H9 (cell line): ENCODE measurements around the gene MANF. TPM values are rescaled to one million over a fixed set of nuclear protein-coding genes. Genes with fewer than 3 reads are reported as not detected.

ENCODE experiments used
- DNase-seq: peaks from one replicate; pipeline ENCODE4 v3.0.0-alpha.2; 2017
- H2AFZ ChIP-seq: one replicate; pipeline ENCODE4 v1.6.1; 2013; ENCODE audit warnings: mild to moderate bottlenecking, low read length, control low read depth, moderate library complexity
- H2AK5ac ChIP-seq: 2 replicates; pipeline ENCODE4 v1.6.1; 2013; ENCODE audit warnings: low read length, control low read depth, mixed read lengths; ENCODE audit not compliant: insufficient read length
- H2BK120ac ChIP-seq: one replicate; pipeline ENCODE4 v1.6.1; 2013; ENCODE audit warnings: low read depth, mild to moderate bottlenecking, low read length, control low read depth, inconsistent platforms; ENCODE audit not compliant: poor library complexity, severe bottlenecking
- H2BK12ac ChIP-seq: 2 replicates; pipeline ENCODE4 v1.6.1; 2013; ENCODE audit warnings: low read length, control low read depth, mixed read lengths, low read depth; ENCODE audit not compliant: insufficient read length
- H2BK15ac ChIP-seq: 2 replicates; pipeline ENCODE4 v1.6.1; 2013; ENCODE audit warnings: low read depth, low read length, control low read depth
- H2BK20ac ChIP-seq: one replicate; pipeline ENCODE4 v1.6.1; 2013; ENCODE audit warnings: low read depth, mild to moderate bottlenecking, low read length, control low read depth, inconsistent platforms; ENCODE audit not compliant: poor library complexity, severe bottlenecking
- H2BK5ac ChIP-seq: 2 replicates; pipeline ENCODE4 v1.6.1; 2013; ENCODE audit warnings: low read length, control low read depth, mixed read lengths; ENCODE audit not compliant: insufficient read length
- H3K14ac ChIP-seq: 2 replicates; pipeline ENCODE4 v1.6.1; 2013; ENCODE audit warnings: low read length, control low read depth; ENCODE audit not compliant: insufficient read depth
- H3K18ac ChIP-seq: 2 replicates; pipeline ENCODE4 v1.6.1; 2013; ENCODE audit warnings: low read depth, mild to moderate bottlenecking, mixed read lengths, low read length, control low read depth; ENCODE audit not compliant: insufficient read length
- H3K23ac ChIP-seq: 2 replicates; pipeline ENCODE4 v1.6.1; 2013; ENCODE audit warnings: low read length, control low read depth, mixed read lengths, low read depth; ENCODE audit not compliant: insufficient read length
- H3K23me2 ChIP-seq: 2 replicates; pipeline ENCODE4 v1.6.1; 2013; ENCODE audit warnings: low read depth, mild to moderate bottlenecking, mixed read lengths, low read length, control low read depth; ENCODE audit not compliant: insufficient read length, poor library complexity, severe bottlenecking
- H3K27ac ChIP-seq: 2 replicates; pipeline ENCODE4 v1.5.1; 2013; ENCODE audit warnings: low read length, control low read depth, mixed read lengths, low read depth; ENCODE audit not compliant: insufficient read length
- H3K27me3 ChIP-seq: 2 replicates; pipeline ENCODE4 v1.6.1; 2013; ENCODE audit warnings: low read length, control low read depth, inconsistent platforms; ENCODE audit not compliant: insufficient read depth
- H3K4ac ChIP-seq: 2 replicates; pipeline ENCODE4 v1.6.1; 2013; ENCODE audit warnings: low read depth, mild to moderate bottlenecking, control low read depth, inconsistent platforms, low read length, moderate library complexity
- H3K4me1 ChIP-seq: 2 replicates; pipeline ENCODE4 v1.6.1; 2013; ENCODE audit warnings: low read length, control low read depth, inconsistent platforms; ENCODE audit not compliant: insufficient read depth
- H3K4me2 ChIP-seq: 2 replicates; pipeline ENCODE4 v1.6.1; 2013; ENCODE audit warnings: low read length, control low read depth, mixed read lengths; ENCODE audit not compliant: insufficient read length, insufficient read depth
- H3K56ac ChIP-seq: 2 replicates; pipeline ENCODE4 v1.6.1; 2013; ENCODE audit warnings: low read depth, mild to moderate bottlenecking, mixed read lengths, low read length, control low read depth; ENCODE audit not compliant: insufficient read length
- H3K79me1 ChIP-seq: 2 replicates; pipeline ENCODE4 v1.6.1; 2013; ENCODE audit warnings: low read depth, mild to moderate bottlenecking, moderate library complexity, low read length, control low read depth, inconsistent platforms; ENCODE audit not compliant: insufficient read depth, poor library complexity, severe bottlenecking
- H3K79me2 ChIP-seq: 2 replicates; pipeline ENCODE4 v1.6.1; 2013; ENCODE audit warnings: low read length, control low read depth, inconsistent platforms; ENCODE audit not compliant: insufficient read depth
- H3K9ac ChIP-seq: 2 replicates; pipeline ENCODE4 v1.6.1; 2013; ENCODE audit warnings: low read length, control low read depth, mixed read lengths; ENCODE audit not compliant: insufficient read length; ENCODE audit errors: extremely low read depth
- H3K9me3 ChIP-seq: one replicate; pipeline ENCODE4 v1.6.1; 2013; ENCODE audit warnings: low read depth, low read length, inconsistent platforms; ENCODE audit not compliant: control insufficient read depth
- H3T11ph ChIP-seq: one replicate; pipeline ENCODE4 v1.6.1; 2013; ENCODE audit warnings: mild to moderate bottlenecking, low read length, control low read depth, inconsistent platforms
- H4K20me1 ChIP-seq: one replicate; pipeline ENCODE4 v1.6.1; 2013; ENCODE audit not compliant: control insufficient read depth, insufficient read length, insufficient read depth
- H4K5ac ChIP-seq: 2 replicates; pipeline ENCODE4 v1.6.1; 2013; ENCODE audit warnings: low read depth, mild to moderate bottlenecking, mixed read lengths, low read length, control low read depth; ENCODE audit not compliant: insufficient read length
- H4K8ac ChIP-seq: replicated peaks from 2 replicates; pipeline ENCODE4 v1.6.1; 2013; ENCODE audit warnings: low read length, control low read depth, mixed read lengths, low read depth; ENCODE audit not compliant: insufficient read length
- H4K91ac ChIP-seq: 2 replicates; pipeline ENCODE4 v1.6.1; 2013; ENCODE audit warnings: low read depth, mild to moderate bottlenecking, moderate library complexity, mixed read lengths, low read length, control low read depth; ENCODE audit not compliant: insufficient read length
- H3K27ac Mint-ChIP-seq, 3 experiments: 2 replicates in 2 of 3; 3 replicates in 1 of 3; pipeline ENCODE4 v1.8.0; 2020 to 2021; ENCODE audit warnings: mixed read lengths in 3 of 3, mild to moderate bottlenecking in 1 of 3, moderate library complexity in 1 of 3
- H3K27me3 Mint-ChIP-seq: 2 replicates; pipeline ENCODE4 v1.8.0; 2021; ENCODE audit warnings: low read depth, mild to moderate bottlenecking, moderate library complexity, mixed read lengths
- H3K36me3 Mint-ChIP-seq, 3 experiments: 2 replicates in 2 of 3; 3 replicates in 1 of 3; pipeline ENCODE4 v1.8.0; 2020 to 2021; ENCODE audit warnings: low read depth in 3 of 3, mixed read lengths in 3 of 3; ENCODE audit not compliant: insufficient read depth in 1 of 3
- H3K4me1 Mint-ChIP-seq, 2 experiments: 2 replicates each; pipeline ENCODE4 v1.8.0; 2020; ENCODE audit warnings: mixed read lengths in 2 of 2
- H3K4me3 Mint-ChIP-seq, 2 experiments: 2 replicates in 1 of 2; 3 replicates in 1 of 2; pipeline ENCODE4 v1.8.0; 2020 to 2021; ENCODE audit warnings: mild to moderate bottlenecking in 2 of 2, mixed read lengths in 2 of 2, moderate library complexity in 1 of 2
- H3K9me3 Mint-ChIP-seq, 2 experiments: 2 replicates in 1 of 2; 3 replicates in 1 of 2; pipeline ENCODE4 v1.8.0; 2020; ENCODE audit warnings: mild to moderate bottlenecking in 2 of 2, mixed read lengths in 2 of 2, moderate library complexity in 1 of 2
- CTCF ChIP-seq: fragments of 200-600 bp; sonication (generic); conservative IDR thresholded peaks from 3 replicates; pipeline ENCODE4 v1.8.0; 2021; ENCODE audit warnings: antibody characterized with exemption, mild to moderate bottlenecking
- WGBS: extraction: QIAGEN DNeasy Blood & Tissue Kit; methylation state at CpG from one replicate; pipeline ENCODE4 v1.1.7; 2013; ENCODE audit warnings: missing lambda C conversion rate, low lambda C conversion rate, mixed read lengths; ENCODE audit not compliant: insufficient read length; ENCODE audit errors: extremely low coverage; 5-methylcytosine and 5-hydroxymethylcytosine counted together
- total RNA-seq: library from RNA; stranded (reverse); gene quantifications from 2 replicates; pipeline ENCODE4 v1.2.1, GENCODE V29; 2021

The MANF gene
- total RNA-seq, 1 experiment from 2014 or later: 148 TPM

GRCh38 chr3:51400166-51400565 lies 15.1 kb downstream of the MANF start:
- DNase-seq: no peak
- Histone ChIP-seq H2BK20ac (no peak overlapping the region), H3K27ac (no peak overlapping the region), H3K9me3 (no peaks in the 10 kb centered on the region), H4K20me1 (no peaks in the 10 kb centered on the region), H3K27me3 (no peaks in the 10 kb centered on the region), H3K4me2 (no peak overlapping the region), H2BK12ac (no peak overlapping the region), H3K79me1 (no peaks in the 10 kb centered on the region), H2AFZ (no peak overlapping the region), H3K14ac (no peak overlapping the region), H4K5ac (no peak overlapping the region), H2BK120ac (no peak overlapping the region), H3K4ac (no peak overlapping the region), H3K23me2 (no peaks in the 10 kb centered on the region), H2BK5ac (no peak overlapping the region), H3K18ac (no peak overlapping the region), H3K9ac (no peak overlapping the region), H3K23ac (no peak overlapping the region), H3K79me2 (no peaks in the 10 kb centered on the region; the same call in 1 of the 2 replicates), H3K56ac (no peak overlapping the region), H2AK5ac (no peak overlapping the region), H4K91ac (no peak overlapping the region), H3T11ph (no peak overlapping the region), H4K8ac (no peak overlapping the region), H3K4me1 (no peaks in the 10 kb centered on the region), H2BK15ac (no peak overlapping the region)
- H3K4me1 Mint-ChIP-seq: peaks cover 12 to 17% of the 10 kb centered on the region in 2 experiments
- no peaks in the 10 kb centered on the region for H3K27me3 Mint-ChIP-seq
- TF ChIP-seq CTCF: no peak
- no peak overlapping the region for H3K4me3 Mint-ChIP-seq
- WGBS: no CpG with 5 or more reads among the region's 4 CpGs
- H3K27ac Mint-ChIP-seq: peak overlapping the region in 2 of 3 experiments; percentile 46 to 52; a peak in 2 of 7 replicates
- no peaks in the 10 kb centered on the region for H3K9me3 Mint-ChIP-seq
- H3K36me3 Mint-ChIP-seq: peaks cover 15 to 60% (median 32%) of the 10 kb centered on the region in 3 experiments; a peak in 6 of 7 replicates
